ENCODE data around the gene LSAMP. TPM values are rescaled to one million over a fixed set of nuclear protein-coding genes. Genes with fewer than 3 reads are reported as not detected.

LSAMP gene
- total and polyA plus RNA-seq, 8 donors = 17.3 to 28.0 (median 26.0) TPM

DNA sequence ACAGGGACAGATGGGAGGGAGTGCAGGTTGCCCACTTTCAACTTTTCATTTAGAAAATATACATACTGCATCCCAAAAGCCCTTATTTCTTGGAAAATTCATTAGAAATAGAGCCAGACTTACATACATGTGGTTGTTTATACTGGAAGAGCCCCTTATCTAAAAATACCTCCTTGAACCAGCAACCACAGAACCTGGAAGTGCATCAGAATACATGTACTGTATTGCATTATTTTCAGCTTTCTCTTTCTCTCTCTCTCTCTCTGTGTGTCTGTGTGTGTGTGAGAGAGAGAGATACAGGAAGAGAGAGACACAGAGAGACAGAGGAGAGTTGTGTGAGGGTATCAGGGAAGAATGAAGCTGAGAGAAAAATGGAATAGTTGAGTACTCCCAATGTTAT is 29.5 kb upstream of the LSAMP start:
- Histone ChIP-seq H3K4me3 (no peak overlapping the region), H3K27ac (no peak overlapping the region), H3K27me3 (no peaks in the 10 kb centered on the region), H3K4me1 (no peaks in the 10 kb centered on the region), H3K9me3 (peaks cover 0 to 11% of the 10 kb centered on the region in 2 donors), H3K36me3 (no peaks in the 10 kb centered on the region)
- no peak for DNase-seq
- intact Hi-C loops (cut with DNase I) = no loop called here
- TF ChIP-seq, protein P1, sequence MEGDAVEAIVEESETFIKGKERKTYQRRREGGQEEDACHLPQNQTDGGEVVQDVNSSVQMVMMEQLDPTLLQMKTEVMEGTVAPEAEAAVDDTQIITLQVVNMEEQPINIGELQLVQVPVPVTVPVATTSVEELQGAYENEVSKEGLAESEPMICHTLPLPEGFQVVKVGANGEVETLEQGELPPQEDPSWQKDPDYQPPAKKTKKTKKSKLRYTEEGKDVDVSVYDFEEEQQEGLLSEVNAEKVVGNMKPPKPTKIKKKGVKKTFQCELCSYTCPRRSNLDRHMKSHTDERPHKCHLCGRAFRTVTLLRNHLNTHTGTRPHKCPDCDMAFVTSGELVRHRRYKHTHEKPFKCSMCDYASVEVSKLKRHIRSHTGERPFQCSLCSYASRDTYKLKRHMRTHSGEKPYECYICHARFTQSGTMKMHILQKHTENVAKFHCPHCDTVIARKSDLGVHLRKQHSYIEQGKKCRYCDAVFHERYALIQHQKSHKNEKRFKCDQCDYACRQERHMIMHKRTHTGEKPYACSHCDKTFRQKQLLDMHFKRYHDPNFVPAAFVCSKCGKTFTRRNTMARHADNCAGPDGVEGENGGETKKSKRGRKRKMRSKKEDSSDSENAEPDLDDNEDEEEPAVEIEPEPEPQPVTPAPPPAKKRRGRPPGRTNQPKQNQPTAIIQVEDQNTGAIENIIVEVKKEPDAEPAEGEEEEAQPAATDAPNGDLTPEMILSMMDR (IDR thresholded peaks at IDR 0.05) = no peak
- peak; percentile 43 for ATAC-seq

DNA sequence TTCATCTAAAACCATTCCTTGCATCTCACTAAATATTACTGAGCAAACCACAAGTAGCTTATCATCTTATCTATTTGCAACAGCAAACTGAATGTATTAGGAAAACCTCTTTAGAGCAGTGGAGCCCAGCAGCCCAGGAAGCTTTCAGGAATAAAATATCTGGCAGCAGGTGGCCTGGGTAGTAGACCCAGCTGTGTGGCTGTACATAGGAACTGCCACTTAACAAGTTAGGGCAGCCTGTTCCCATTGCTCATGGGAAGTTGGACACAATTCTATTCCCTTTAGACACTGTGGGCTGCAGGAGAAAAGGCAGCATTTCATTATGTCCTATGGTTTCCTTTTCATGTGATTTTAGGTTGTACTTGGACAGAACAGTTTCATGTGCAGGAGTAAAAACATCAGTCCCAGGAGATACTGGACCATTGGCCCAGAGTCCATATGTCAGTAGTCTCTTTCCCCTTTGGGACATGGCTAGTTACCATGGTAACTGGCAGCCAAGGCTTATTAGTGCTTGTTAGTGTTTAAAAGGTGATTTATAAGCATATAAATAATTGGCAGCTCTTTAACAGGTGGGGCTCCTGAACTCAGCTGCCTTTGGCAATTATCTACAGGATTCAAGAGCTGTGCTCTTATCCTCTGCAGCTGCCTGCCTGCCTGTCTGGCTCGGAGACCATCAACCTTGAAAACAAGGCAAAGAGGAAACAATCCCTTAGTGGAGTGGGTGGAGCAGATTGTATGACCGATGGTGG is 28.9 kb upstream of the LSAMP start:
- ATAC-seq (peak; percentile 31), DNase-seq (no peak)
- Histone ChIP-seq H3K27me3 (no peaks in the 10 kb centered on the region), H3K4me3 (no peak overlapping the region), H3K36me3 (no peaks in the 10 kb centered on the region), H3K27ac (no peak overlapping the region), H3K4me1 (no peaks in the 10 kb centered on the region), H3K9me3 (peaks cover 0 to 8% of the 10 kb centered on the region in 2 donors)
- intact Hi-C loops (cut with DNase I) = no loop called here
- TF ChIP-seq, protein P1 (IDR thresholded peaks at IDR 0.05) = no peak

GRCh38 chr3:116473602-116474001 is 28.3 kb upstream of the LSAMP start:
- no peak for ATAC-seq
- DNase-seq = no peak
- Histone ChIP-seq H3K27ac (no peak overlapping the region), H3K36me3 (no peaks in the 10 kb centered on the region), H3K4me3 (no peak overlapping the region), H3K4me1 (no peaks in the 10 kb centered on the region), H3K9me3 (peaks cover 0 to 2% of the 10 kb centered on the region in 2 donors), H3K27me3 (no peaks in the 10 kb centered on the region)
- TF ChIP-seq, protein P1 (IDR thresholded peaks at IDR 0.05) = no peak
- intact Hi-C loops (cut with DNase I) = no loop called here

GRCh38 chr3:116470605-116471197 is 25.4 kb upstream of the LSAMP start:
- no peak overlapping the region for H3K27ac ChIP-seq
- H3K9me3 ChIP-seq = no peaks in the 10 kb centered on the region
- no peaks in the 10 kb centered on the region for H3K4me1 ChIP-seq
- H3K4me3 ChIP-seq = no peak overlapping the region
- no peak for ATAC-seq
- no peak for DNase-seq
- intact Hi-C loops (cut with DNase I) = no loop called here
- H3K36me3 ChIP-seq = no peaks in the 10 kb centered on the region
- H3K27me3 ChIP-seq = no peaks in the 10 kb centered on the region
- TF ChIP-seq, protein P1 (IDR thresholded peaks at IDR 0.05) = no peak

GRCh38 chr3:116469546-116469945 is 24.3 kb upstream of the LSAMP start:
- Histone ChIP-seq H3K36me3 (no peaks in the 10 kb centered on the region), H3K4me3 (no peak overlapping the region), H3K9me3 (no peaks in the 10 kb centered on the region), H3K4me1 (no peaks in the 10 kb centered on the region), H3K27ac (no peak overlapping the region), H3K27me3 (no peaks in the 10 kb centered on the region)
- no peak for ATAC-seq
- no peak for DNase-seq
- intact Hi-C loops (cut with DNase I) = no loop called here
- TF ChIP-seq, protein P1 (IDR thresholded peaks at IDR 0.05) = no peak

All from left lung (tissue), 10 donors.